Measurements from ENCODE around the gene SYNDIG1. TPM values are rescaled to one million over a fixed set of nuclear protein-coding genes. Genes with fewer than 3 reads are reported as not detected.

SYNDIG1 gene
- total RNA-seq, 1 experiment from 2014 or later: not detected

DNA sequence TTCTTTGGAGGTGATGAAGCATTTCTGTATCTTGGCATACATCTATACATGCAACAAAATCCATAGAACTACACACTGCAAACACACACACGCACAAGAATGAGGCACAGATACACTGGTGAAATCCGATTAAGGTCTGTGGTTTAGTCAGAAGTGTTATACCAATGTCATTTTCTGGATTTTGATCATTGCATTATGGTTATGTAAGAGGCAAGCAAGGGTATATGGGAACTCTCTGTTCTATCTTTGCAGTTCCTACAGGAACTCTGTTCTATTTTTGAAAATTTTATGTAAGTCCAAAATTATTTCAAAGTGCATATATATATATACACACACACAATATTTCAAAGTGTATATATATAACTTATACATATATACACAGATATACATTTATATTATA lies 101.7 kb downstream of the SYNDIG1 start:
- CTCF ChIA-PET: no interaction called here
- intact Hi-C loops (cut with micrococcal nuclease; ENCODE audit: unreplicated experiment): no loop called here
- BruUV-seq (replicated peaks): no TSS peak

DNA sequence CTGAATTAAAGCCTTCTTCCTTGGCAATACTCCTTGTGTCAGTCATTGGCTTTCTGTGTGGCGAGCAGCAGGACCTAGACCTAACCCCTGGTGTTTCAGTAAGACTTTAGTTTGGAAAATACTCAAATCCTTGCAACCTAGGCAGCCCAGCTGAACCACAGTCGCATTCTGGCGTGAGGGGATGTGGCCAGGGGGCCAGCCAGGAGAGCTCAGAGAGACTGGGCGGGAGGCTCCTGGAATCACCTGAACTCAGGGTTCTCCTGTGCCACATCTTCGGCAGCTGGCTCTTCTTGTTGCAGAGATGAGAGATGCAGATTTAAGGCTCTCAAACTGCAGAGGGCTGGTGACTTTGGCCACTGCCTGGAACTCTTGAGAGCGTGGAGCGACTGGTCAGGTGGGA lies 102.7 kb downstream of the SYNDIG1 start:
- H3K27ac Mint-ChIP-seq (ENCODE audit: unreplicated experiment): no peak overlapping the region
- no peak overlapping the region for H3K4me3 Mint-ChIP-seq (ENCODE audit: low read depth, unreplicated experiment)
- no peaks in the 10 kb centered on the region for H3K4me1 Mint-ChIP-seq (ENCODE audit: low read depth, unreplicated experiment)
- H3K9me3 Mint-ChIP-seq (ENCODE audit: low read depth, unreplicated experiment): no peaks in the 10 kb centered on the region
- intact Hi-C loops (cut with micrococcal nuclease; ENCODE audit: unreplicated experiment): no loop called here
- TF ChIP-seq, protein P1, sequence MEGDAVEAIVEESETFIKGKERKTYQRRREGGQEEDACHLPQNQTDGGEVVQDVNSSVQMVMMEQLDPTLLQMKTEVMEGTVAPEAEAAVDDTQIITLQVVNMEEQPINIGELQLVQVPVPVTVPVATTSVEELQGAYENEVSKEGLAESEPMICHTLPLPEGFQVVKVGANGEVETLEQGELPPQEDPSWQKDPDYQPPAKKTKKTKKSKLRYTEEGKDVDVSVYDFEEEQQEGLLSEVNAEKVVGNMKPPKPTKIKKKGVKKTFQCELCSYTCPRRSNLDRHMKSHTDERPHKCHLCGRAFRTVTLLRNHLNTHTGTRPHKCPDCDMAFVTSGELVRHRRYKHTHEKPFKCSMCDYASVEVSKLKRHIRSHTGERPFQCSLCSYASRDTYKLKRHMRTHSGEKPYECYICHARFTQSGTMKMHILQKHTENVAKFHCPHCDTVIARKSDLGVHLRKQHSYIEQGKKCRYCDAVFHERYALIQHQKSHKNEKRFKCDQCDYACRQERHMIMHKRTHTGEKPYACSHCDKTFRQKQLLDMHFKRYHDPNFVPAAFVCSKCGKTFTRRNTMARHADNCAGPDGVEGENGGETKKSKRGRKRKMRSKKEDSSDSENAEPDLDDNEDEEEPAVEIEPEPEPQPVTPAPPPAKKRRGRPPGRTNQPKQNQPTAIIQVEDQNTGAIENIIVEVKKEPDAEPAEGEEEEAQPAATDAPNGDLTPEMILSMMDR (IDR thresholded peaks at IDR 0.05; ENCODE audit: unreplicated experiment): no peak
- DNase-seq: no peak
- no peaks in the 10 kb centered on the region for H3K36me3 Mint-ChIP-seq (ENCODE audit: insufficient read depth, unreplicated experiment)
- CTCF ChIA-PET: no interaction called here
- no TSS peak for BruUV-seq (replicated peaks)
- no peaks in the 10 kb centered on the region for H3K27me3 Mint-ChIP-seq (ENCODE audit: unreplicated experiment)

More for the DNA sequence above, 101.7 kb downstream of the SYNDIG1 start:
- DNase-seq: no peak
- Mint-ChIP-seq H3K27ac (ENCODE audit: unreplicated experiment) (no peak overlapping the region), H3K4me3 (ENCODE audit: low read depth, unreplicated experiment) (no peak overlapping the region), H3K4me1 (ENCODE audit: low read depth, unreplicated experiment) (no peaks in the 10 kb centered on the region), H3K36me3 (ENCODE audit: insufficient read depth, unreplicated experiment) (no peaks in the 10 kb centered on the region), H3K27me3 (ENCODE audit: unreplicated experiment) (peaks cover 2% of the 10 kb centered on the region), H3K9me3 (ENCODE audit: low read depth, unreplicated experiment) (no peaks in the 10 kb centered on the region)
- TF ChIP-seq, protein P1 (IDR thresholded peaks at IDR 0.05; ENCODE audit: unreplicated experiment): no peak

DNA sequence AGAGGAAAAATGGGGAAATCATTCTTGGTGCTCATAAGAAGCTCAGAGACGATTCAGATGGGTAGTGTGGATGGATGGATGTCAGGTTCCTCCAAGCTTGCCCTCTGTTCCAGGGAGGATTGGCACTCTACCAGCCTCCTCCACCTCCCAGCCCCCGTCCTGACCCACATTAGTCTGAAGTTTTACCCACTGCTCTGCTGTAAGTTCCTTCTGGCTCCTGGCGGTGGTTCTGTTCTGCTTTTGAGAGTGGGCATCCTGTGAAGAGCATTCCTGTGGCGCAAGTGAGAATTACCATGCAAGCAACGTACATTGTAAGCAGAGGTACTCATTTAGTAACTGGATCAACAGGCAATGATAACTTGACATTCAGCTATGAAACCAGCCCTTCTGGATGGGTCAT lies 103.4 kb downstream of the SYNDIG1 start:
- Mint-ChIP-seq H3K4me1 (ENCODE audit: low read depth, unreplicated experiment) (no peaks in the 10 kb centered on the region), H3K9me3 (ENCODE audit: low read depth, unreplicated experiment) (no peaks in the 10 kb centered on the region), H3K27ac (ENCODE audit: unreplicated experiment) (no peak overlapping the region), H3K27me3 (ENCODE audit: unreplicated experiment) (no peaks in the 10 kb centered on the region), H3K36me3 (ENCODE audit: insufficient read depth, unreplicated experiment) (no peaks in the 10 kb centered on the region), H3K4me3 (ENCODE audit: low read depth, unreplicated experiment) (no peak overlapping the region)
- CTCF ChIA-PET: no interaction called here
- TF ChIP-seq, protein P1 (IDR thresholded peaks at IDR 0.05; ENCODE audit: unreplicated experiment): no peak
- no TSS peak for BruUV-seq (replicated peaks)
- intact Hi-C loops (cut with micrococcal nuclease; ENCODE audit: unreplicated experiment): no loop called here
- DNase-seq: no peak

DNA sequence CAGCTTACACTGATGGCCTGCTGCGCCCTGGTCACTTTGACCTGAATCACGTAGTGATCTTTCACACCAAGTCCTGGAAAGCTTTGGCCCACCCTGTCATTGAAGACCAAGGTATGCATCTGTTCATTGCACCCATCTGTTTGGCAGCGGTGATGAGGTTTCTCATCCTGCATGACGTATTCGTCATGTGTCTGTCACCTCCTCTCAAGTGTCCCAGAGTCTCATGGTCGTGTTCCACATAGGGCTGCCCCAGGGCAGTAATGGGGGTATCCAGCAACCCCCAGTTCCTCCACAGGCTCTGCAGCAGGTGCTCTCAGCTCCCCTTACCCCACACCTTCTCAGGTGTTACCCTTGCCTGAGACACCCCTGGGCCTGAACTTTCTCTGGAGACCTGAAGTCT lies 104.1 kb downstream of the SYNDIG1 start:
- DNase-seq: no peak
- BruUV-seq (replicated peaks): no TSS peak
- no peak overlapping the region for H3K27ac Mint-ChIP-seq (ENCODE audit: unreplicated experiment)
- no peaks in the 10 kb centered on the region for H3K9me3 Mint-ChIP-seq (ENCODE audit: low read depth, unreplicated experiment)
- intact Hi-C loops (cut with micrococcal nuclease; ENCODE audit: unreplicated experiment): no loop called here
- TF ChIP-seq, protein P1 (IDR thresholded peaks at IDR 0.05; ENCODE audit: unreplicated experiment): no peak
- no peaks in the 10 kb centered on the region for H3K36me3 Mint-ChIP-seq (ENCODE audit: insufficient read depth, unreplicated experiment)
- no peaks in the 10 kb centered on the region for H3K4me1 Mint-ChIP-seq (ENCODE audit: low read depth, unreplicated experiment)
- no peak overlapping the region for H3K4me3 Mint-ChIP-seq (ENCODE audit: low read depth, unreplicated experiment)
- CTCF ChIA-PET: no interaction called here
- no peaks in the 10 kb centered on the region for H3K27me3 Mint-ChIP-seq (ENCODE audit: unreplicated experiment)
